KMS-11 (cell line): Measurements from ENCODE around the gene MCM3AP.

Experiments used
- H2AFZ ChIP-seq: fragments of 200-600 bp; sonication (generic); 2 replicates; pipeline ENCODE4 v1.6.1; 2016; ENCODE audit warnings: antibody characterized with exemption, mixed run types, low read depth
- H3K27ac ChIP-seq: fragments of 200-600 bp; sonication (generic); 2 replicates; pipeline ENCODE4 v1.6.1; 2016; ENCODE audit warnings: mild to moderate bottlenecking, mixed run types
- H3K27me3 ChIP-seq: fragments of 200-600 bp; sonication (generic); 2 replicates; pipeline ENCODE4 v1.6.1; 2017; ENCODE audit warnings: mild to moderate bottlenecking, low read depth, mixed run types, moderate library complexity; ENCODE audit not compliant: insufficient read depth
- H3K36me3 ChIP-seq: fragments of 200-600 bp; sonication (generic); 2 replicates; pipeline ENCODE4 v1.6.1; 2017; ENCODE audit warnings: mild to moderate bottlenecking, mixed run types; ENCODE audit not compliant: insufficient read depth
- H3K4me1 ChIP-seq: fragments of 200-600 bp; sonication (generic); 2 replicates; pipeline ENCODE4 v1.6.1; 2016; ENCODE audit warnings: mild to moderate bottlenecking, low read depth, mixed run types; ENCODE audit not compliant: poor library complexity, severe bottlenecking
- H3K4me2 ChIP-seq: fragments of 200-600 bp; sonication (generic); 2 replicates; pipeline ENCODE4 v1.7.0; 2016; ENCODE audit warnings: mild to moderate bottlenecking, mixed run types
- H3K4me3 ChIP-seq: fragments of 200-600 bp; sonication (generic); IDR thresholded peaks from 2 replicates; pipeline ENCODE4 v1.6.1; 2017; ENCODE audit warnings: low read depth, low read length, mixed read lengths; ENCODE audit not compliant: insufficient read depth
- H3K79me2 ChIP-seq: fragments of 200-600 bp; sonication (generic); 2 replicates; pipeline ENCODE4 v1.6.1; 2016; ENCODE audit warnings: low read depth, mixed run types; ENCODE audit not compliant: insufficient read depth
- H3K9ac ChIP-seq: fragments of 200-600 bp; sonication (generic); 2 replicates; pipeline ENCODE4 v1.6.1; 2016; ENCODE audit warnings: mild to moderate bottlenecking, mixed run types
- H4K20me1 ChIP-seq: fragments of 200-600 bp; sonication (generic); 2 replicates; pipeline ENCODE4 v1.6.1; 2016; ENCODE audit warnings: mild to moderate bottlenecking, mixed run types; ENCODE audit not compliant: insufficient read depth
- CTCF ChIP-seq: fragments of 200-600 bp; sonication (generic); conservative IDR thresholded peaks from 2 replicates; pipeline ENCODE4 v1.6.1; 2017; ENCODE audit warnings: low read depth, mild to moderate bottlenecking, antibody characterized with exemption, low read length, moderate library complexity, mixed read lengths

MCM3AP gene

GRCh38 chr21:46265736-46266525 is 19.5 kb downstream of the MCM3AP start:
- no peak for TF ChIP-seq CTCF
- Histone ChIP-seq H3K4me2 (no peak overlapping the region), H3K27ac (no peak overlapping the region), H3K36me3 (0 out of 2 replicates have a peak, but pooled peaks cover 6% of the 10 kb centered on the region), H3K9ac (no peak overlapping the region), H2AFZ (no peak overlapping the region), H3K27me3 (no peaks in the 10 kb centered on the region), H3K79me2 (no peaks in the 10 kb centered on the region), H3K4me1 (no peaks in the 10 kb centered on the region), H3K4me3 (no peak overlapping the region), H4K20me1 (no peaks in the 10 kb centered on the region)

- H3K4me3 ChIP-seq: no peak overlapping the region
- no peak overlapping the region for H3K4me2 ChIP-seq
- H4K20me1 ChIP-seq: no peaks in the 10 kb centered on the region
- H3K4me1 ChIP-seq: no peaks in the 10 kb centered on the region
- no peaks in the 10 kb centered on the region for H3K27me3 ChIP-seq
- peaks cover 9% of the 10 kb centered on the region; the same call in 1 of the 2 replicates for H3K36me3 ChIP-seq
- TF ChIP-seq CTCF: no peak
- no peak overlapping the region for H3K9ac ChIP-seq
- no peak overlapping the region for H2AFZ ChIP-seq
- no peaks in the 10 kb centered on the region for H3K79me2 ChIP-seq
- H3K27ac ChIP-seq: no peak overlapping the region
These were observed 20.7 kb downstream of the MCM3AP start for GRCh38 chr21:46264690-46265144.

GRCh38 chr21:46264046-46264689 is 21.2 kb downstream of the MCM3AP start:
- Histone ChIP-seq H3K27ac (no peak overlapping the region), H3K9ac (no peak overlapping the region), H4K20me1 (no peaks in the 10 kb centered on the region), H3K79me2 (no peaks in the 10 kb centered on the region), H3K4me3 (no peak overlapping the region), H3K27me3 (no peaks in the 10 kb centered on the region), H3K36me3 (peaks cover 9% of the 10 kb centered on the region; the same call in 1 of the 2 replicates), H2AFZ (no peak overlapping the region), H3K4me1 (no peaks in the 10 kb centered on the region), H3K4me2 (no peak overlapping the region)
- no peak for TF ChIP-seq CTCF

GRCh38 chr21:46256501-46256994 is 28.9 kb downstream of the MCM3AP start:
- Histone ChIP-seq H3K36me3 (peaks cover 14% of the 10 kb centered on the region; the same call in 1 of the 2 replicates), H4K20me1 (no peaks in the 10 kb centered on the region), H3K4me3 (no peak overlapping the region), H3K9ac (no peak overlapping the region), H2AFZ (no peak overlapping the region), H3K27me3 (no peaks in the 10 kb centered on the region), H3K27ac (no peak overlapping the region), H3K4me1 (no peaks in the 10 kb centered on the region), H3K4me2 (no peak overlapping the region), H3K79me2 (no peaks in the 10 kb centered on the region)
- no peak for TF ChIP-seq CTCF
